Stomach (tissue), 9 donors: ENCODE measurements around the gene IRF2. TPM values are rescaled to one million over a fixed set of nuclear protein-coding genes. Genes with fewer than 3 reads are reported as not detected.
A peak's percentile ranks its signal among the peaks of the same experiment; 100 is the strongest.
"Not testable (repeated sequence)": the region's sequence is repeated elsewhere in the genome, so short reads cannot be mapped to it uniquely, and the experiment has no call there.

ENCODE experiments used
- DNase-seq, 2 donors: peaks; one replicate each; pipeline versions ENCODE4 v3.0.0 to v3.0.0-alpha.2; 2013 to 2019
- H3K27ac ChIP-seq, 5 donors: fragments of 200-600 bp in 4 of 5; sonication (generic) in 4 of 5; one replicate each; pipeline ENCODE4 v1.5.1; 2013 to 2019; ENCODE audit warnings: mild to moderate bottlenecking in 1 of 5, moderate library complexity in 1 of 5
- H3K27me3 ChIP-seq, 3 donors: fragments of 200-600 bp; sonication (generic); one replicate each; pipeline ENCODE4 v1.5.1; 2017 to 2019; ENCODE audit warnings: mixed run types in 1 of 3
- H3K36me3 ChIP-seq, 4 donors: fragments of 200-600 bp; sonication (generic); 1 replicate in 3 of 4; 2 replicates in 1 of 4; pipeline ENCODE4 v1.5.1; 2016 to 2019
- H3K4me1 ChIP-seq, 4 donors: fragments of 200-600 bp; sonication (generic); one replicate each; pipeline ENCODE4 v1.5.1; 2016 to 2019
- H3K4me3 ChIP-seq, 4 donors: fragments of 200-600 bp; sonication (generic) in 3 of 4; one replicate each; pipeline ENCODE4 v1.5.1; 2016 to 2019; ENCODE audit warnings: mild to moderate bottlenecking in 1 of 4
- H3K9me3 ChIP-seq, 4 donors: fragments of 200-600 bp; sonication (generic); one replicate each; pipeline ENCODE4 v1.5.1; 2016 to 2019
- CTCF ChIP-seq, 7 experiments: fragments of 450-650 bp in 4 of 7; fragments of 200-600 bp in 3 of 7; sonication (generic) in 3 of 7; IDR thresholded peaks; one replicate each; pipeline ENCODE4 v1.5.1; 2016 to 2019; ENCODE audit warnings: antibody characterized with exemption in 7 of 7, control low read depth in 2 of 7, mild to moderate bottlenecking in 1 of 7
- EP300 ChIP-seq: sonication (generic); formaldehyde crosslinking; IDR thresholded peaks from one replicate; pipeline ENCODE4 v1.6.1; 2017; ENCODE audit warnings: antibody characterized with exemption
- POLR2A ChIP-seq, 4 donors: fragments of 450-650 bp; IDR thresholded peaks; one replicate each; pipeline ENCODE4 v1.6.1; 2016; ENCODE audit warnings: antibody characterized with exemption in 4 of 4, control low read depth in 2 of 4, mild to moderate bottlenecking in 1 of 4, moderate library complexity in 1 of 4
- POLR2AphosphoS5 ChIP-seq, 3 donors: sonication (generic); formaldehyde crosslinking; IDR thresholded peaks; one replicate each; pipeline ENCODE4 v1.6.1; 2016; ENCODE audit warnings: antibody characterized with exemption in 3 of 3
- WGBS, 5 donors: extraction: QIAGEN DNeasy Blood & Tissue Kit in 3 of 5; methylation state at CpG; one replicate each; pipeline versions ENCODE4 v1.1.5 to v1.1.7; 2013 to 2018; 5-methylcytosine and 5-hydroxymethylcytosine counted together
- intact Hi-C: fragments of 100-400 bp; cut with DNase I; formaldehyde crosslinking; loops from one replicate; pipeline ENCODE4 v1.15.1; 2023; ENCODE audit warnings: low total_unique reads
- polyA plus RNA-seq, 3 donors: library from polyadenylated mRNA; stranded (reverse); fragments of 200-250 nt; gene quantifications; one replicate each; pipeline ENCODE4 v1.2.3, GENCODE V29; 2013
- total RNA-seq, 5 donors: library from RNA; depleted of rRNA; stranded (reverse); fragments of >200 nt; gene quantifications; one replicate each; pipeline versions ENCODE4 v1.1.0 to v1.2.3, GENCODE V29; 2014 to 2016
- donor health status: healthy with polysubstance abuse.
- donor health status: Bipolar disorder and iron deficiency.
- donor health status: healthy.

Gene IRF2
- total and polyA plus RNA-seq, 8 donors = 5.5 to 253 (median 29.0) TPM

GRCh38 chr4:184344899-184345572 is 129.3 kb downstream of the IRF2 start:
- peak overlapping the region; percentile 9 to 97 (median 88) for H3K27ac ChIP-seq
- H3K36me3 ChIP-seq = no peaks in the 10 kb centered on the region
- H3K9me3 ChIP-seq = no peaks in the 10 kb centered on the region
- TF ChIP-seq CTCF (IDR thresholded peaks at IDR 0.05) (no peak), EP300 (no peak), POLR2A (IDR thresholded peaks at IDR 0.05) (no peak), POLR2AphosphoS5 (IDR thresholded peaks at IDR 0.05) (no peak)
- peaks cover 31 to 87% (median 53%) of the 10 kb centered on the region in 4 donors for H3K4me1 ChIP-seq
- DNase-seq = no peak
- H3K4me3 ChIP-seq = no peak overlapping the region
- intact Hi-C loops = no loop called here
- no peaks in the 10 kb centered on the region for H3K27me3 ChIP-seq
- 87 to 96% (median 91%) methylated on average over 5 to 8 of the region's 8 CpGs for WGBS, 5 donors

DNA sequence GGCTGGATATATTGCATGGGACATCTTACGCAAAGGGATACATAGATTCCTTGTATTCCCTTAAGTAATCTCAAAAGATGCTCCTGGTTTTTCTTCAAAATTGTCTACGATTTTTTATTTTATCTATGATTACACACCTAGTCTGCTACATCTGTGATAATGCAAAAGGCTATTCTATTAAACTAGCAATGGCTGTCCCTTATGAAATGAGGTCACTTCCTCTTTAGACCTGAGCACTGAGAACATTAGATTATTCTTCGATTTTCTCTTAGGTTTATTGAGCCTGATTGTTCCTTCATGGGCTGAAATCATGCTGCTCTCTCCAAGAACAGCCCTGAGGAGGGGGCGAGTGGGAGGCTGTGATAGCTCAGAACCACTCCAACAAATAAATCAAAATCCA is 129.9 kb downstream of the IRF2 start:
- H3K27me3 ChIP-seq = no peaks in the 10 kb centered on the region
- intact Hi-C loops = no loop called here
- H3K9me3 ChIP-seq = no peaks in the 10 kb centered on the region
- H3K36me3 ChIP-seq = no peaks in the 10 kb centered on the region
- DNase-seq = no peak
- H3K27ac ChIP-seq = peak overlapping the region in 3 of 5 donors; percentile 88 to 97 (median 97)
- no peak overlapping the region for H3K4me3 ChIP-seq
- WGBS, 5 donors = 70 to 83% (median 75%) methylated on average over 4 of the region's 4 CpGs
- peaks cover 26 to 87% (median 50%) of the 10 kb centered on the region in 4 donors for H3K4me1 ChIP-seq
- TF ChIP-seq EP300 (no peak), POLR2A (IDR thresholded peaks at IDR 0.05) (no peak), POLR2AphosphoS5 (IDR thresholded peaks at IDR 0.05) (no peak), CTCF (IDR thresholded peaks at IDR 0.05) (no peak)

DNA sequence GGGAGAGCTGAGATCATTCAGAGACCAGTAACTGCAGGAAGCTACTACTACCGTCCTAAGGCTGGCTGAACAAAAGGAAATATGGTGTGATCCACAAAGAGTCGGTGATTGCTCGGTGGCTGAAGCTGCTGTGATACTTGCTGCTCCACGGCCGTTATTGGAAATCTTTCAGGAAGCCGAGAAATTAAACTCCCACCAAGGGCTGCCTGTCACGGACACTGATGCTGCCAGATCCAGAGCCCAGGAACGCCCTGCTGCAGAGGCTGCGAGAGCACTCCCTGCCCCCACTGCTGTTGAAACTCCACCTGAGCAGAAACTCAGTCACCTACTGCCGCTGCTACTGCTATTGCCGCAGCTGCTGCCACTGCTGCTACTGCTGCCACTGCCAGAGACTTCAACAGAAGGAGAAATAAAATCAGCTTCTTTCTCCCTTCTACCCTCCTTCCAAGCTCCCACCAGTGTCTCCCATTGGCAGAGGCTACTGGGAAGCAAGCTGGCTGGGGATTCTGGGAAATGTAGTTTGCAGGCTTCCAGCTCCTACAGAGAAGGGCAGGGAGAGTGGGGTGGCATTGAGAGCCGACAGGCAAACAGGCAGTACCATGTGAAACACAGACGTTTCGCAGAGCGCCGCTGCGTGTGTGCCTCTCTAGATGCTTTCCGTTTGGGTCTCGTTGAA is 130.7 kb downstream of the IRF2 start:
- peak; percentile 35 to 81 (median 76) for TF ChIP-seq POLR2AphosphoS5 (IDR thresholded peaks at IDR 0.05)
- no peak for TF ChIP-seq CTCF (IDR thresholded peaks at IDR 0.05)
- no peaks in the 10 kb centered on the region for H3K27me3 ChIP-seq
- H3K36me3 ChIP-seq = no peaks in the 10 kb centered on the region
- H3K27ac ChIP-seq = peak overlapping the region; percentile 81 to 97 (median 88)
- intact Hi-C loops = no loop called here
- peak; percentile 77 to 94 for DNase-seq
- WGBS, 5 donors = 3 to 5% (median 3%) methylated on average over 19 of the region's 19 CpGs
- H3K4me1 ChIP-seq = peaks cover 23 to 83% (median 47%) of the 10 kb centered on the region in 4 donors
- H3K9me3 ChIP-seq = no peaks in the 10 kb centered on the region
- H3K4me3 ChIP-seq = peak overlapping the region; percentile 51 to 62 (median 54)

GRCh38 chr4:184342857-184343237 is 131.5 kb downstream of the IRF2 start:
- intact Hi-C loops = not testable (repeated sequence)
- WGBS, 5 donors = 59 to 67% (median 60%) methylated on average over 1 of the region's 1 CpG
- peak overlapping the region; percentile 81 to 97 (median 88) for H3K27ac ChIP-seq

More at GRCh38 chr4:184342857-184343237, 131.5 kb downstream of the IRF2 start:
- not testable (repeated sequence) for DNase-seq, H3K9me3 ChIP-seq, H3K36me3 ChIP-seq, H3K27me3 ChIP-seq
- H3K4me1 ChIP-seq = peaks cover 15 to 75% (median 41%) of the 10 kb centered on the region in 4 donors
- H3K4me3 ChIP-seq = peak overlapping the region in 1 of 4 donors; percentile 62
